T-helper 1 cell treated with Interleukin-12 subunit alpha and Interleukin-12 subunit beta and Interleukin-4 antibody, amounts not matched to agents 30 μg/mL and 1 μg/mL, for 36 hours (primary cell): ENCODE data around the gene JAKMIP1.
A peak's percentile ranks its signal among the peaks of the same experiment; 100 is the strongest.

ENCODE experiments used
- H3K27ac Mint-ChIP-seq: one replicate; pipeline ENCODE4 v1.8.0; 2021; ENCODE audit warnings: mild to moderate bottlenecking, mixed read lengths
- H3K27me3 Mint-ChIP-seq: one replicate; pipeline ENCODE4 v1.8.0; 2021; ENCODE audit warnings: low read depth, mixed read lengths
- H3K36me3 Mint-ChIP-seq: one replicate; pipeline ENCODE4 v1.8.0; 2021; ENCODE audit warnings: low read depth, mixed read lengths
- H3K4me1 Mint-ChIP-seq: one replicate; pipeline ENCODE4 v1.8.0; 2021; ENCODE audit warnings: low read depth, mixed read lengths
- H3K4me3 Mint-ChIP-seq: one replicate; pipeline ENCODE4 v1.8.0; 2021; ENCODE audit warnings: mild to moderate bottlenecking, moderate library complexity, mixed read lengths
- H3K9me3 Mint-ChIP-seq: one replicate; pipeline ENCODE4 v1.8.0; 2021; ENCODE audit warnings: mixed read lengths

Gene JAKMIP1

DNA sequence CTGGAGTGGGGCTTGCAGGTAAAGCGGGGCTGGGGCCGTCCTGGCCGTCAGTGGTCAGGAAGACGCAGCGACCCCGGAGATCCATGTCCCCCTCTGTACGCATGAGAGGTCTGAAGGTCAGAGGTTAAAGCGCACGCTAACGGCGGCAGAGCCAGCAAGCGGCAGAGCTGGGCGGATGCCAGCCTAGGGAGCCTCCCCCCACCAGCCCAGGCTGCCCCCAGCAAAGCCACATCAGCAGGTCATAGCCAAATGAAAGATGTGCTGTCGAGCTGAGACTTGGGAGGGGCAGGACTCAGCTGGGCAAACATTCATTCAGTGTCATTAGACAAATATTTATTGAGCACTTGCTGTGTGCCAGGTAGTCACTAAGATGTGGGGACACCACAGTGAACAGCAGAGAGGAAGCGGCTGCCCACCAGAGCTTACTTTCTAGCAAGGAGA is 593 bp upstream of the JAKMIP1 start:
- peaks cover 9% of the 10 kb centered on the region for H3K9me3 Mint-ChIP-seq
- H3K27me3 Mint-ChIP-seq: peaks cover 27% of the 10 kb centered on the region
- peaks cover 33% of the 10 kb centered on the region for H3K4me1 Mint-ChIP-seq
- H3K27ac Mint-ChIP-seq: peak overlapping the region; percentile 15
- peak overlapping the region; percentile 75 for H3K4me3 Mint-ChIP-seq
- H3K36me3 Mint-ChIP-seq: peaks cover 16% of the 10 kb centered on the region

DNA sequence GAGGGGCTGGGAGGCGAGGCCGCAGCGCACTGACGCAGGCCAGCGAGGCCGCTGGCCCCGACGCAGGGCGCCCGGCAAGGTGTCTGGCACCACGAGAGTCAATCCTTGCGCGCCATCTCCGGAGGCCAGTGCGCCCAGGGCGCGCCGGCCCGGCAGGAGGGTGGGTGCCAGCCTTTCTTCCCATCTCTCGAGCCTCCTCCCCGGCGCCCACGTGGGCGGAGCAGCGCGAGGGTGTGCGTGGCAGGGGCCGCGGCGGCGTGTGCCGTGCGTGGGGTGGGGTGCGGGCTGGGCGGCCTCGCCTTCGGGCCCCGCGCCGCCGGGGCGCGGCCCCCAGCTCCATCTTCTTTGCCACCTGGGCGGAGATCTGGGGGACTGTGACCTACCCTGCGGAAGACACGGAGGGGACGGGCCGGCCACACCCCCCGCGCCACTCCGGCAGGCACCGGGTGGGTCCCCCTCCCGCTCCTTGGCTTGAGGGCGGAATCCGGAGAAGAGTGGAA is 877 bp downstream of the JAKMIP1 start:
- H3K36me3 Mint-ChIP-seq: peaks cover 16% of the 10 kb centered on the region
- H3K27me3 Mint-ChIP-seq: peaks cover 27% of the 10 kb centered on the region
- H3K4me1 Mint-ChIP-seq: peaks cover 38% of the 10 kb centered on the region
- H3K9me3 Mint-ChIP-seq: peaks cover 9% of the 10 kb centered on the region
- H3K27ac Mint-ChIP-seq: peak overlapping the region; percentile 93
- peak overlapping the region; percentile 91 for H3K4me3 Mint-ChIP-seq

DNA sequence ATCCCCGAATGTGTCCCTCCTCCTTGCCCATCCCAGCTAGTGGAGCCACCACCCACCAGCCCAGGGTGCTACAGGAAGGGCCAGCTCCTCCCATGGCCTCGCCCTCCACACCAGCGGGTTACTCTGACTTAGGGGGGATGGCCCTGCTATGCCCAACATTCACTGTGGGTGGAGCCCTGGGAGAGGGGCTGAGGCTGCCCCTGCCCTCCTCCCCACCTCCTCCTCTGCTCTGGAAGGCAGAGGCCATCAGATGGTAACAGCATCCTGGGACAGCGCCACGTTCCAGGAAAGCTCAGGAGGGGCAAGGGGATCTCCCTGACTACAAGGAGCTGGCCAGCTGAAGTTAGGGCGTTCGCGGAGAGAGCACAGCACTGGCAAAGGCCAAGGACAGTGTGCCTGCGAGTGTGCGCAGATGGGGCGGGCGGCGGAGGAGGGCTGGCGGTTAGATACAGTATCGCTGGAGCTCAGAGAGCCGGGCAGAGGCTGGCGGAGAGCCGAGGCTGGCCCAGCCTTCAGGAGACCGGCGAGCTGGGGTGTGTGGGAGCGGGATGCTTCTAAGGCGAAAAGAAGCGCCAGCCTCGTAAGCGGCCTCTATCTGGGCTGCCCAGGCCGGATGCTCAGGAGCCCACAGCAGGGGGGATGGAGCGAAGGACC is 1.5 kb downstream of the JAKMIP1 start:
- Mint-ChIP-seq H3K27me3 (peaks cover 27% of the 10 kb centered on the region), H3K9me3 (peaks cover 9% of the 10 kb centered on the region), H3K4me3 (peak overlapping the region; percentile 91), H3K36me3 (peaks cover 17% of the 10 kb centered on the region), H3K27ac (peak overlapping the region; percentile 93), H3K4me1 (peaks cover 39% of the 10 kb centered on the region)

DNA sequence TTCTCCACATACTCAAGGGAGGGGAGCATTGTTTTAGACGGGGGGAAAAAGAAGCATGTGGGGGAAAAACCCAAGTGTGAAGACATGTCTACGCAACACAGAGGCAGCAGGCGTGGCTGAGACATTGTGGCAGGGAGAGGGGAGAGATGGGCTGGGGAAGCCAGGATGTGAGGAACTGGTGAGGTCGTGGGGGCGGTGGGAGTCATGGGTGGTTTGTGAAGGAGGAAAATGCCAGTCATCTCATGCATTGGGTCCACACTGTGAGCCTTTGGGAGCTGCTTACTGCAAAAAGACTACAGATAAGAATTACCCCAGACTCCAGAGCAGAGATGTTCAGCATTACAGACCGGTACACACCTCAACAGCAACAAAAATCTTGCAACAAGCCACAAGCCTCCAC is 2.1 kb downstream of the JAKMIP1 start:
- Mint-ChIP-seq H3K27me3 (peaks cover 27% of the 10 kb centered on the region), H3K4me3 (peak overlapping the region; percentile 91), H3K4me1 (peaks cover 39% of the 10 kb centered on the region), H3K9me3 (peaks cover 9% of the 10 kb centered on the region), H3K27ac (peak overlapping the region; percentile 93), H3K36me3 (peaks cover 22% of the 10 kb centered on the region)

DNA sequence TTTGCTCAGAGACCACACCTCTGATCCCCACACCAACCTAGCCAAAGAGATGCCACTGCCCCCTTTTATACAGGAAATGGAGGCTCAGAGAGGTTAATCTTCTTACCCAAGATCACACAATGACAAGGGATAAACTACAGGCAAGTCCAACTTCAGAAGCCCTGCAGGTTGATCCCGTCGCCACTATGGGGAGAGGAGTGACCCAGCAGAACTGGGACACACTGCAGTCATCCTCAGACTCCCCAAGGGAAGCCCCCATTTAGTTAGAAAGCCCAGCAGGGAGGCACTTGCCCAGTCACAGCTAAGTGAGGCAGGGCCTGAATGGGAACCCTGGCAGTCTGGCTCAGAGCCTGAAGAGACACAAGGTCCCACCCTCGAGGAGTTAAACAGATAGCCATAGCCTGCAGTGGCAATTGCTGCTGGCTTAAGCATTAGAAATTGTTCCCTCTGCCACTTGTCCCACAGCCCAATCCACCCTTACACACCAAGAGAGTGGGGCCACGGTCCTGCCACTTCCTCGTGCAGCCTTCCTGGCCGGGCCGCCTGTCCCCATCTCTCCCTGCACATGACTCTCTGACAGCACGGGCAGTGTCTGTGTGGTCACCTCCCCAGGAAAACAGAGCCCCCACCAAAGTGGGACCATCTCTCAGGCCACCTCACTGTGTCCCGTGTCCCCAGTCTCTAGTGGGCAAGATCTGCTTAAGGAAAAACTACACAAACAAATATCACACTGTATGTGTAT is 2.7 kb downstream of the JAKMIP1 start:
- Mint-ChIP-seq H3K27me3 (peaks cover 21% of the 10 kb centered on the region), H3K4me3 (peak overlapping the region; percentile 91), H3K27ac (peak overlapping the region; percentile 93), H3K36me3 (peaks cover 24% of the 10 kb centered on the region), H3K9me3 (peaks cover 9% of the 10 kb centered on the region), H3K4me1 (peaks cover 46% of the 10 kb centered on the region)

DNA sequence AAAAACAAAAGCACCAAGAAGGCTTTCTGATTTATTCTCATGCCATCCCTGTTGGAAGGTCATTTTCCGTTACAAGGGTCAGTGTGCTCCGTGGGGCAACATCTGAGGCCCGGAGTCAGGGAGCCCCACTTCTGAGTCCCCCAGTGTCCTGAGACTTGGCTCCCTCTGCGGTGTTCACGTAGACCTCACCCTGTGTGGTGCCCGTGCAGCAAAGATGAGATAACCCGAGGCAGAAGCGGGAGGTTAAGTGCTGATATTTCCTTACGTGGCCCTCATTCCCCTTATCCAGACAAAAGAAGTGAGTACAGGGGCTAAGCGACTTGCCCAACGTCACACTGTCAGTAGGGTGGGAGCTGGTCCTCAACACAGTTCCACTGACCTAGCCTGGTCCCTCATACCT is 3.5 kb downstream of the JAKMIP1 start:
- Mint-ChIP-seq H3K36me3 (peaks cover 28% of the 10 kb centered on the region), H3K27me3 (peaks cover 15% of the 10 kb centered on the region), H3K27ac (no peak overlapping the region), H3K4me1 (peaks cover 51% of the 10 kb centered on the region), H3K9me3 (peaks cover 9% of the 10 kb centered on the region), H3K4me3 (no peak overlapping the region)

DNA sequence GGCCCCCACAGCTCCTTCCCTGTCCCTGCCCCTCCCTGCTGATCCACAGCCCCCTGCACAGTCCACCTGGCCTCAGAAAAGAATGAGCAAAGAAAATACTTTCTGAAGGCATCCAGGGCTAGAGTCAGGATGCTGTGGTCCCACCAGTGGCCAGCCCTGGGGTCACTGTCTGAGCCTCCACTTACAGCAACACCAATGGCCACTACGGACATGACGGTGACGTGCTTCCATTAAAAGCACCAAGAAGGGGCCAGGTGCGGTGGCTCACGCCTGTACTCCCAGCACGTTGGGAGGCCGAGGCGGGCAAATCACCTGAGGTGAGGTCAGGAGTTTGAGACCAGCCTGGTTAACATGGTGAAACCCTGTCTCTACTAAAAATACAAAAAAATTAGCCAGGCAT is 4.0 kb downstream of the JAKMIP1 start:
- H3K9me3 Mint-ChIP-seq: peaks cover 4% of the 10 kb centered on the region
- H3K4me3 Mint-ChIP-seq: no peak overlapping the region
- peaks cover 50% of the 10 kb centered on the region for H3K4me1 Mint-ChIP-seq
- peaks cover 23% of the 10 kb centered on the region for H3K36me3 Mint-ChIP-seq
- peak overlapping the region; percentile 9 for H3K27ac Mint-ChIP-seq
- peaks cover 9% of the 10 kb centered on the region for H3K27me3 Mint-ChIP-seq

DNA sequence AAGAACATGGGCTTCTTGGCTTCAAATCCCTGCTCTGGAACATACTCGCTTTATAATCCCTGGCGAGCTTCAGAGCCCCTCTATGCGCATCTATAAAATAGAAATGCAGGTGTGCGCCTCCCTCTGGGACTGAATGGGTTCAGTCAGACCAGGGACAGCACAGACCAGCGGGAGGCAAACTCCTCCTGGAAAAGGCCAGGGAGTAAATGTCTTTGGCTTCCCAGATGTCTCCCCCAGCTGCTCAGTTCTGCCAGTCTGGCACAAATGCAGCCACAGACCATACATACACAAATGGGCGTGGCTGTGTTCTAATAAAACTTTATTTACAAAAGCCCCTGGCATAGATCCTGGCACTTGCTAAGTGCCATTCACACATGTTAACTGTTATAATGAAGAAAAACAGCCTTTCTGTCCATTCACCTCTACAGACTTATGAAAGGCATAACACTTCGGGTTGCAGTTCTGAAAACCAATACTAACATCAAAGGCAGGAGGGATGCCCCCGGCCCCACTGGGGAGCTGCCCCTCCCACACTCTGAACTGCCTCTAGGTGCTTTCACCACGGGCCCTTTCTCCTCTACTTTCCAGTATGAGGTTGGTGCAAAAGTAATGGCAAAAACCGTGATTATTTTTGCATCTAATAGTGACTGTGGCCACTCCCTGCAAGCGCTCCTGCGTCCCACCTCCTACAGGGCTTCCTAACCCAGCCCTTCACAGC is 4.6 kb downstream of the JAKMIP1 start:
- Mint-ChIP-seq H3K36me3 (peaks cover 19% of the 10 kb centered on the region), H3K27ac (no peak overlapping the region), H3K9me3 (no peaks in the 10 kb centered on the region), H3K4me3 (no peak overlapping the region), H3K27me3 (peaks cover 5% of the 10 kb centered on the region), H3K4me1 (peaks cover 49% of the 10 kb centered on the region)

DNA sequence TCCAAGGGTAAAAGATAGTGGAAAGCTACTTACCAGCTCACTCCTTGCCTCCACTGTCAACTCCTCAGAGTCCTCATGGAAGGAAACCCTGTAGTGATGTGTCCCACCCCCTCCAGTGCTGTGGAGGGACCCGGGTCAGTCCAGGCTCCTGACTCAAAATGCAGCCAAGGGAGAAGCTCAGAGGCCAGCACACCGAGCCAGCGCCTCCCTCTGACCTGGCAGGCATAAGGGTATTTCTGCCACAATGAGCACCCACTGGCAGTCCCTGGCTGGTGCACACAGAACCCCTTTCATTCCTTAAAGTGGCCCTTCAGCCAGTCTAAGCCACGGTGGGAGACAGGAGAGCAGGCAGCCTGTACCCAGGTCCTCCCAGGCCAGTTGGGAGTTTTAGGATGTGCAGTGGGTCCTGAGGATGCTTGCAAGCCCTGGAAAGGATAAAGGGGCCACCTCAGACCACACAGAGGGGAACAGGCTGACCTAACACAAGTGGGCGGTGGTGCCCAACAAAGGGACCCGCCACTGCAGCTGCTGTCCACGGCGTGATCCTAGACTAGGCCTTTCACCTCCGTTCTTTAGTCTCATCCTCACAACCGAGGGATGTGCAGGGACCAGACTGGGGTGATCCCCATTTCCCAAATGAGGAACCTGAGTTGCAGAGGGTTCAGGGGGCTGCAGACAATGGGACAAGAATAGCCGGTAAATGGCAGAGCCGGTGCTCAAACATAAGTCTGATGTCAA is 5.7 kb downstream of the JAKMIP1 start:
- H3K36me3 Mint-ChIP-seq: peaks cover 19% of the 10 kb centered on the region
- peaks cover 58% of the 10 kb centered on the region for H3K4me1 Mint-ChIP-seq
- H3K9me3 Mint-ChIP-seq: no peaks in the 10 kb centered on the region
- H3K27ac Mint-ChIP-seq: no peak overlapping the region
- H3K27me3 Mint-ChIP-seq: peaks cover 5% of the 10 kb centered on the region
- no peak overlapping the region for H3K4me3 Mint-ChIP-seq

DNA sequence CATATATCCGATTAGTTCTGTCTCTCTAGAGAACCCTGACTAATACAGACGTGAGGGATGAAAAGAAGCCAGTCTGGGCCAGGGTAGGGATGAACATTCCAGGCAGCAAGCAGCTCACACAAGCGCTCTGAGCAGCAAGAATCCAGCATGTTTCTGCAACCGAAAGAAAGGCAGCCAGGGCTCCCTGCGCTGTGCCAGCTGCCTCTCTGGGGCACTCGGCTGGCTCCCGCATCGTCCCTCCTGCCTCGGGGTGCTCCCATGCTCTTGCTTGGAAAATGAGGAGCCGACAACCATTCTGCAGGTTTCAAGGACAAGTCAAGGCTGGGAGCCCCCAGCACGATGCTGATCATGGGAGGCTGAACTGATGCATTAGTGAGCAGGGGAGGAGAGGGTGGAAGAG is 7.0 kb downstream of the JAKMIP1 start:
- Mint-ChIP-seq H3K36me3 (peaks cover 23% of the 10 kb centered on the region), H3K9me3 (no peaks in the 10 kb centered on the region), H3K4me3 (no peak overlapping the region), H3K27ac (no peak overlapping the region), H3K4me1 (peaks cover 56% of the 10 kb centered on the region), H3K27me3 (peaks cover 5% of the 10 kb centered on the region)

DNA sequence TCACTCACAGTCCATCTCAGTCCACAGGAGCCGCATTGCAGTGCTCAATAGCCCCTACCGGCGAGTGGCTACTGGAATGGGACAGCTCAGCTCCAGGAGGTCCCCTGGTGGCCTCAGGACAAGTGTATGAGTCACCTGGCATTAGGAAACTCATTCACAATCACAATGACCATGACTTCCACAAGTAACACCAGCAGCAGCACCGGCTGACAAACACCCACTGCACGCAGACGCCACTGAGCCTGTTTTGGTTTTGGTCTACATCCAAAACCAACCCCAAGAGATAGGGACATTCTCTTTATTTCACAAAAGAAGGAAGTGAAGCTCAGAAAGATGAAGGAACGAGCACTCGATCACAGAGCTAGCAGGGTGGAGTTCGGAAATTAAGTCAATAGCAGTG is 8.1 kb downstream of the JAKMIP1 start:
- Mint-ChIP-seq H3K4me3 (no peak overlapping the region), H3K27ac (no peak overlapping the region), H3K36me3 (peaks cover 27% of the 10 kb centered on the region), H3K27me3 (no peaks in the 10 kb centered on the region), H3K4me1 (peaks cover 53% of the 10 kb centered on the region), H3K9me3 (peaks cover 1% of the 10 kb centered on the region)

DNA sequence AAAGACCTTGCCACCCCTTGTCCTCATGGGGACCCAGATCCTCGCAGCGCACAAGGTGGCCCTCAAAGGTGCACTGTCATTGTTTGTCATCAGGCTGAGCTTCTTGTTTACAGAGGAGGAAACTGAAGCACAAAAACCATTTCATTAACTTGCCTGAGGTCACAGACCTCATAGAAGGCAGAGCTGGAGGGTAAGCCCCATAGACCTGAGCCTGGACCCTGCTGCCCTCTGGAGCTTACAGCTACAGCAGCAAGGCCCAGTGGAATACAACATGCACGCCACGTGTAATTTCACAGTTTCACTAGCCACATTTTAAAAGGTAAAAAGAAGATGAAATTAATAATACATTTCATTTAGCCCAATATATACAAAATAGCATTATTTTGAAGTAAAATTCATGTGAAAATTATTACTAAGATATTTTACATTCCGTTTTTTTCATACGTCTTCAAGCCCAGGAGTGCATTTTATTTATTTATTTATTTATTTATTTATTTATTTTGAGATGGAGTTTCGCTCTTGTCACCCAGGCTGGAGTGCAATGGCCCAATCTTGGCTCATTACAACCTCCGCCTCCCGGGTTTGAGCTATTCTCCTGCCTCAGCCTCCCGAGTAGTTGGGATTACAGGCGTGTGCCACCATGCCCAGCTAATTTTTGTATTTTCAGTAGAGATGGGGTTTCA is 8.8 kb downstream of the JAKMIP1 start:
- Mint-ChIP-seq H3K4me3 (no peak overlapping the region), H3K36me3 (peaks cover 28% of the 10 kb centered on the region), H3K27ac (no peak overlapping the region), H3K9me3 (peaks cover 3% of the 10 kb centered on the region), H3K27me3 (no peaks in the 10 kb centered on the region), H3K4me1 (peaks cover 54% of the 10 kb centered on the region)

DNA sequence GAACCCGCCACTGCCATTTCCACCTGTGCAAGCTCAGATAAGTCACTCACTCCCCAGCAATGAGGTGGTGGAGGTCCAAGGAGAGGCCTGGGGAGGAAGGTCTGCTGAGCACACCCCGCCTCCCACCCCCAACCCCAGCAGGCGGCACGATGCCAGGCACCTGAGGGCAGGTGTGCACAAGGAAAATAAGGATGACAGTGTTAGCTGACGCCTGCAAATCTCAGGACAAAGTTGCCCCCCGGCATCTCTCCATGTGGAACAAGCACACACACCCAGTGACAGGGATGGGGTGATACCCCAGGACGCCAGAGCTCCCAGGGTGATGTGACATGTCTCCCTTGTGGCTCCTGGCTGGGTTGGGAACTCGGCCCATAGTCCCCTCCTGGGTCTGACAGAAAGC is 9.9 kb downstream of the JAKMIP1 start:
- Mint-ChIP-seq H3K9me3 (peaks cover 9% of the 10 kb centered on the region), H3K36me3 (peaks cover 38% of the 10 kb centered on the region), H3K4me3 (no peak overlapping the region), H3K27me3 (no peaks in the 10 kb centered on the region), H3K4me1 (peaks cover 57% of the 10 kb centered on the region), H3K27ac (peak overlapping the region; percentile 59)

DNA sequence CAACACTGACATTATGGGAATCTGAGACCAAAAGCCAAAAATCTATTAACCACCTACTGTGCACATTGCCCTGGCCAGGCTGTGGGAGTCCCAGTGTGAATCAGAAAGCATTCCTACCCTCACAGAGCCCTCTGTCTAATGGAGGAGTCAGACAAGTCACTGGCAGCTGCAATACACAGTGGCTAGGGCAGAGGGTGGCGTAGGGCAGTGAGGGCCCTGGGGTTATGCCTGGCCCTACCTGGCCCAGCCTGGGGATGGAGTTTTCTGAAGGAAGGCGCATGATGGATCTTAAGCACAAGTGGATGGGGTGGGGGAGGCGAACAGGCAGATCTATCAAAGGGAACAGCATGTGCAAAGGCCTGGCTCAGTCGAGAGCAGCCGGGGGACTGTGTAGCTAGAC is 10.8 kb downstream of the JAKMIP1 start:
- H3K4me3 Mint-ChIP-seq: no peak overlapping the region
- no peaks in the 10 kb centered on the region for H3K27me3 Mint-ChIP-seq
- peaks cover 62% of the 10 kb centered on the region for H3K4me1 Mint-ChIP-seq

More for the DNA sequence above, 10.8 kb downstream of the JAKMIP1 start:
- Mint-ChIP-seq H3K9me3 (peaks cover 9% of the 10 kb centered on the region), H3K27ac (peak overlapping the region; percentile 77), H3K36me3 (peaks cover 40% of the 10 kb centered on the region)
